Measurements from ENCODE around the gene TMEM143.

TMEM143 gene

DNA sequence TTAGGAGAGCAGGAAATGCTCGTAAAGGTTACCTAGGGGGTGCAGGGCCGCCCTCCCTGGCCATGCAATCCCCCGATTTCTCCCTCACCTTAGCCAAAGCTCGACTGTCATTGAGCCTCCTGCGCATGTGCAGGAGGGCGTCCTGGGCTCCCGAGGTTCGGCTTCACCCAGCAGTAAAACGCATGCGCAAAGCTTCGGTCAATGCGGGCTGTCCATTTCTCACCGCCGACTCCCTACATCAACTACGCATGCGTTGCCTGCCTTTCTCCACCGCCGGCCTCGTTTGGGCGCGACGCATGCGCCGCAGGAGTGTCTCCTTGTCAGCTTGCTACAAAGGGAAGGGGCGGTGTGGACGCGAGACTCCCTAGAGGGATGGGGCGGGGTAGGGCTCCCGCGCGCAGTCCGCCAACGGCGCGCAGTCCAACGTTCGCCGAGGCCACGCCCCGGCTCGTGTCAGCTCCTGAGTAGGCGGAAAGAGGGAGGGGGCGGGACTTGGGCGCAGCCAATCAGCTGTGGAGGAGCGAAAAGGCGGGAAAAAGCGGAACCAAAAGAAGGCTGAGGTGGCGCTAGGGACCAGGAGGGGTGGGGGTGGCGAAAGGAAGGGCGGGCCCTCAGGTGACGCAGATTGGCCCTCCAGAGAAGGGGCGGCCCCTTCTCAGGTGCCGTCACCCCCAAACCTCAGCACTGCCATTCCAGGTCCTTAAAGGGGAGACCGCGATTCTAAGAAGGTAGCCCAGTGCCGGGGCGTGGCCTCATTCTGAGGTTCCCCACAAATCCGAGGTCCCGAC lies at the start of gene TMEM143, which contains the start of gene SYNGR4:
TMEM143 (minus strand) TSS at position 131 of the 788 bp plus-strand sequence; CDS start at position 111, 20 bp downstream.
SYNGR4 (plus strand) TSS at position 558 of the 788 bp plus-strand sequence. CDS start 1,476 bp downstream, outside the sequence.
- Histone ChIP-seq H3K27me3 (ENCODE audit: control insufficient read depth in 1 of 2, insufficient read depth in 2 of 2, low read length in 2 of 2) (no peaks in the 10 kb centered on the region), H3K36me3 (ENCODE audit: control insufficient read depth in 2 of 2, insufficient read depth in 2 of 2, low read length in 2 of 2) (peaks cover 0 to 2% of the 10 kb centered on the region in 2 donors), H3K9ac (ENCODE audit: low read length in 2 of 2) (peak within 1 kb of the TSS; percentile 93 to 98), H3K4me3 (ENCODE audit: low read length in 2 of 2) (peak within 1 kb of the TSS; percentile 87 to 93), H3K27ac (ENCODE audit: low read length) (peak within 1 kb of the TSS; percentile 97), H3K9me3 (ENCODE audit: control insufficient read depth in 2 of 2, low read length in 2 of 2) (no peaks in the 10 kb centered on the region), H3K4me1 (ENCODE audit: control insufficient read depth, insufficient read depth, low read length) (peaks cover 13% of the 10 kb centered on the region)

DNA sequence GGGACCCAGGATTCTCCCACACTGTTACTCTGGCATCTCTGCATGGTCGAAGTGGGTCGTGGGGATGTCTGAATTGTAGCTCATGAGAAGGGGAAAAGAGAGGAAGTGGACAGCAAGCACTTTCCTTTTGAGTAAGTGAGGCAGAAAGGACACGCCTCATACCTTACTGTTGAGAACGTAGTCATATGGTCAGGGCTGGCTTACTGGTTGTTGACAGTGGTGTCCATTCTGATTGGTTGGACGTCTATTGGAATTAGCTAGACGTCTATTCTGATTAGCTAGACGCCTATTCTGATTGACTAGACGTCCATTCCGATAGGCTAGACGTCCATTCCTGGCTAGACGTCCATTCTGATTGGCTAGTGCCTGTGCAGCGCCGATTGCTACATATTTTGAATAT lies 42.1 kb upstream of the TMEM143 start:
- no peaks in the 10 kb centered on the region for H3K36me3 ChIP-seq (ENCODE audit: control insufficient read depth in 2 of 2, insufficient read depth in 2 of 2, low read length in 2 of 2)
- peaks cover 0 to 8% of the 10 kb centered on the region in 2 donors for H3K27me3 ChIP-seq (ENCODE audit: control insufficient read depth in 1 of 2, insufficient read depth in 2 of 2, low read length in 2 of 2)
- no peak overlapping the region for H3K27ac ChIP-seq (ENCODE audit: low read length)
- no peaks in the 10 kb centered on the region for H3K4me1 ChIP-seq (ENCODE audit: control insufficient read depth, insufficient read depth, low read length)
- no peak overlapping the region for H3K9ac ChIP-seq (ENCODE audit: low read length in 2 of 2)
- peaks cover 5 to 6% of the 10 kb centered on the region in 2 donors for H3K9me3 ChIP-seq (ENCODE audit: control insufficient read depth in 2 of 2, low read length in 2 of 2)
- no peak overlapping the region for H3K4me3 ChIP-seq (ENCODE audit: low read length in 2 of 2)

DNA sequence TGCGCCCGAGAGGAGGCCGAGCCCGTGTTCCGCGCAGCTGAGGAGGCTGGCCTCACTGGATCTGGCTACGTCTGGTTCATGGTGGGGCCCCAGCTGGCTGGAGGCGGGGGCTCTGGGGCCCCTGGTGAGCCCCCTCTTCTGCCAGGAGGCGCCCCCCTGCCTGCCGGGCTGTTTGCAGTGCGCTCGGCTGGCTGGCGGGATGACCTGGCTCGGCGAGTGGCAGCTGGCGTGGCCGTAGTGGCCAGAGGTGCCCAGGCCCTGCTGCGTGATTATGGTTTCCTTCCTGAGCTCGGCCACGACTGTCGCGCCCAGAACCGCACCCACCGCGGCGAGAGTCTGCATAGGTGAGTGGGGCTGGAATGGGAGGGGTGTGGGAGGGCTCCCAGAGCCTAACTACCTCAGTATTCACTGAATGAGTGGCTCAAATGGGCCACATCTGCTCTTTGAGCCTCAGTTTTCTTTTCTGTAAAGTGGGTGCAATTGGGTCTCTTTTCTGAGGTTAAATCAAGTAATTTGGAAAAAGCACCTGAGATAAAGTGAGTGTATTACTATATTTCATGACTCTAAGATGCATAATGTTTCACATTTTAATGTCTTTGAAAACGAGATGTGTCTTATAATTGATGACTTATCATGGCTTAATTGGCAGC lies 41.4 kb upstream of the TMEM143 start:
- Histone ChIP-seq H3K9ac (ENCODE audit: low read length in 2 of 2) (no peak overlapping the region), H3K4me1 (ENCODE audit: control insufficient read depth, insufficient read depth, low read length) (peaks cover 3% of the 10 kb centered on the region), H3K9me3 (ENCODE audit: control insufficient read depth in 2 of 2, low read length in 2 of 2) (peaks cover 5 to 6% of the 10 kb centered on the region in 2 donors), H3K27ac (ENCODE audit: low read length) (no peak overlapping the region), H3K36me3 (ENCODE audit: control insufficient read depth in 2 of 2, insufficient read depth in 2 of 2, low read length in 2 of 2) (no peaks in the 10 kb centered on the region), H3K4me3 (ENCODE audit: low read length in 2 of 2) (no peak overlapping the region), H3K27me3 (ENCODE audit: control insufficient read depth in 1 of 2, insufficient read depth in 2 of 2, low read length in 2 of 2) (peaks cover 0 to 8% of the 10 kb centered on the region in 2 donors)

DNA sequence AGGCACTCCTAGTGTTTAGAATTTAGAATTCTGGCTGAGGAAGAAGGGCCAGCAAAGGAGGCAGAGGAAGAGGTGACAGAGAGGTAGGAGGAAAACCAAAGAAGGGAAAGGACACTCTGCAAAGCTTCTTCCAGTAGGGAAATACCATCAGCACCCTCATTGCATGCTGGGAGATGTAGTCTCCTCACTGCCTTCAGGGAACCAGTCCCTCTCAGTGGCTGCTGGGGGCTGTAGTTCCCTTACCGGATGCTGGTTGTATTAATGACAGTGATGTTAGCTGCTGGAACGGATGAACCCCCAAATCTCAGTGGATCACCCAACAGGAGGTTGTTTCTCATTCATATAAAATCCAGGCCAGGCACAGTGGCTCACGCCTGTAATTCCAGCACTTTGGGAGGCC lies 39.9 kb upstream of the TMEM143 start:
- H3K9me3 ChIP-seq (ENCODE audit: control insufficient read depth in 2 of 2, low read length in 2 of 2), result peaks cover 5 to 6% of the 10 kb centered on the region in 2 donors
- peaks cover 5% of the 10 kb centered on the region for H3K4me1 ChIP-seq (ENCODE audit: control insufficient read depth, insufficient read depth, low read length)
- H3K36me3 ChIP-seq (ENCODE audit: control insufficient read depth in 2 of 2, insufficient read depth in 2 of 2, low read length in 2 of 2), result no peaks in the 10 kb centered on the region
- no peak overlapping the region for H3K4me3 ChIP-seq (ENCODE audit: low read length in 2 of 2)
- H3K27ac ChIP-seq (ENCODE audit: low read length), result no peak overlapping the region
- H3K27me3 ChIP-seq (ENCODE audit: control insufficient read depth in 1 of 2, insufficient read depth in 2 of 2, low read length in 2 of 2), result peaks cover 0 to 8% of the 10 kb centered on the region in 2 donors
- no peak overlapping the region for H3K9ac ChIP-seq (ENCODE audit: low read length in 2 of 2)

DNA sequence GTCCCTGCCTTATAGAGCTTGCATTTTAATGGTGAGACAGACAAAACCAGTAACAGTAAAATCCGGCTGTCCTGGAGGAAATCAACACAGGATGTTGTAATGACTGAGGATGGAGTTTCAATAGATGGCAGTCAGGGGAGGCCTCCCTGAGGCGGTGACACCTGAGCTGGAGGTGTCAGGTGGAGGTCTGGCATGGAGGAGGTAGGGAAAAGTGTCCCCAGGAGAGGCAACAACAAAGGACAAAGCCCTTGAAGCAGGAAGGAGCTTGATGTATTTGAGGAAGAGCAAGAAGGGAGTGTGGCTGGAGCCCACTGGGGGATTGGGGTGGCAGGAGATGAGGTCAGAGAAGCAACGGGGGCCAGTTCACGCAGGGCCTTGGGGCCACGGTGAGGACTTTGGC lies 37.5 kb upstream of the TMEM143 start:
- Histone ChIP-seq H3K9me3 (ENCODE audit: control insufficient read depth in 2 of 2, low read length in 2 of 2) (peaks cover 5 to 6% of the 10 kb centered on the region in 2 donors), H3K27ac (ENCODE audit: low read length) (no peak overlapping the region), H3K9ac (ENCODE audit: low read length in 2 of 2) (no peak overlapping the region), H3K4me1 (ENCODE audit: control insufficient read depth, insufficient read depth, low read length) (peaks cover 7% of the 10 kb centered on the region), H3K27me3 (ENCODE audit: control insufficient read depth in 1 of 2, insufficient read depth in 2 of 2, low read length in 2 of 2) (peaks cover 19 to 26% of the 10 kb centered on the region in 2 donors), H3K36me3 (ENCODE audit: control insufficient read depth in 2 of 2, insufficient read depth in 2 of 2, low read length in 2 of 2) (no peaks in the 10 kb centered on the region), H3K4me3 (ENCODE audit: low read length in 2 of 2) (no peak overlapping the region)

DNA sequence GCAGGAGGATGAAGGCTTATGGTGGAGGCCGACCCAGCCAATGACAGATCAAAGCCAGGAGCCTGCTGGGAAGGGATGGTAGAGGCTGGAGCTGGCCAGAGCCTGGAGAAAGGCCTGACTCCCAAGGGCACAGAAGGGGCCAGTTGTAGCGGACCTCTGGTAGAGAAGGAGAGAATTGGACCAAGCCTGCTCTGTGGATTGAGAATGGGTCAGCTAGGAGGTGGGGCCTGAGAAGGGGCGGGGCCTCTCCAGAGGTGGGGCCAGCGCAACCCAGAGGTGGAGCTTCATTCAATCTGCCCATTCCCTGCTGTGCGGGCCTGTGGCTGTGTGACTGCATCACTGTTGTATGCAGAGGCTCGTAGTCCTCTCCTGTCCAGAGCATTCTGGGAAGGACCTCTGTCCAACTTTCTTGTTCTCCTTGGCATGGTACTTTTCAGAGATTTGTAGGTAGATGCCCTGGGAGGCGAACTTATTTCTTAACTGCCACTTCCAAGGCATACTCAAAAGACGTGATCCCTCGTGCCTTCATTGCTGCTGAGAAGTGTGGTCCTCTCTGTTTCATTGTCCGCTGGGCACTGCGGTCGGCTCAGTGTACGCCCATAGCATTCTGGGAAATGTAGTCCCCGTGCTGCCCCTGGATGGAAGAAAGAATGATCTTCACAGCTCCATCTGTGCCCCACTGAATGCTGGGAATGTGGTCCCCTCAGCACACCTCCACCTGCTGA lies 36.4 kb upstream of the TMEM143 start:
- H3K4me3 ChIP-seq (ENCODE audit: low read length in 2 of 2), result peak overlapping the region in 1 of 2 donors; percentile 54
- H3K36me3 ChIP-seq (ENCODE audit: control insufficient read depth in 2 of 2, insufficient read depth in 2 of 2, low read length in 2 of 2), result no peaks in the 10 kb centered on the region
- H3K4me1 ChIP-seq (ENCODE audit: control insufficient read depth, insufficient read depth, low read length), result peaks cover 7% of the 10 kb centered on the region
- H3K9ac ChIP-seq (ENCODE audit: low read length in 2 of 2), result no peak overlapping the region
- H3K9me3 ChIP-seq (ENCODE audit: control insufficient read depth in 2 of 2, low read length in 2 of 2), result no peaks in the 10 kb centered on the region
- peaks cover 30% of the 10 kb centered on the region in 2 donors for H3K27me3 ChIP-seq (ENCODE audit: control insufficient read depth in 1 of 2, insufficient read depth in 2 of 2, low read length in 2 of 2)
- no peak overlapping the region for H3K27ac ChIP-seq (ENCODE audit: low read length)

DNA sequence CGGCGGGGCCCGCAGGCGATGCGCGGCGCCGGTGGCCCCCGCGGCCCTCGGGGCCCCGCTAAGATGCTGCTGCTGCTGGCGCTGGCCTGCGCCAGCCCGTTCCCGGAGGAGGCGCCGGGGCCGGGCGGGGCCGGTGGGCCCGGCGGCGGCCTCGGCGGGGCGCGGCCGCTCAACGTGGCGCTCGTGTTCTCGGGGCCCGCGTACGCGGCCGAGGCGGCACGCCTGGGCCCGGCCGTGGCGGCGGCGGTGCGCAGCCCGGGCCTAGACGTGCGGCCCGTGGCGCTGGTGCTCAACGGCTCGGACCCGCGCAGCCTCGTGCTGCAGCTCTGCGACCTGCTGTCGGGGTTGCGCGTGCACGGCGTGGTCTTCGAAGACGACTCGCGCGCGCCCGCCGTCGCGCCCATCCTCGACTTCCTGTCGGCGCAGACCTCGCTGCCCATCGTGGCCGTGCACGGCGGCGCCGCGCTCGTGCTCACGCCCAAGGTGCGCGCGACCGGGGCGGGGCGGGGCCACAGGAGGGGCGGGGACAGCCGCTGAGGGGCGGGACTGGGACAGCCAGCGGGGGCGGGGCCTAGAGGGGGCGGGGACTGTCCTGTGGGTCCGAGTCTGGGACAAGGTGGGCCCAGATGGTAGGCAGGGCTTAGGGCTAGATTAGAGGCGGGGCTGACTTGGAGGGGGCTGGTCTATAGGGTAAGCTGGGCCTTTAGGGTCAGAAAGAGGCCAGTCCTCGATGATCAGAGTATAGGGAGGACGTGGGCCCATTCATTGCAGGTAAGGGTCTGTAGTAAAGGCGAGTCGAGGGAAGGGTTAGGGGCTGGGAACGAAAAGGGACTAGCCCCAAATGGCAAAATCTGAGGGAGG lies 34.9 kb upstream of the TMEM143 start:
- Histone ChIP-seq H3K9me3 (ENCODE audit: control insufficient read depth in 2 of 2, low read length in 2 of 2) (no peaks in the 10 kb centered on the region), H3K9ac (ENCODE audit: low read length in 2 of 2) (no peak overlapping the region), H3K4me1 (ENCODE audit: control insufficient read depth, insufficient read depth, low read length) (peaks cover 16% of the 10 kb centered on the region), H3K36me3 (ENCODE audit: control insufficient read depth in 2 of 2, insufficient read depth in 2 of 2, low read length in 2 of 2) (no peaks in the 10 kb centered on the region), H3K4me3 (ENCODE audit: low read length in 2 of 2) (peak overlapping the region in 1 of 2 donors; percentile 47), H3K27ac (ENCODE audit: low read length) (no peak overlapping the region), H3K27me3 (ENCODE audit: control insufficient read depth in 1 of 2, insufficient read depth in 2 of 2, low read length in 2 of 2) (peaks cover 43 to 45% of the 10 kb centered on the region in 2 donors)

DNA sequence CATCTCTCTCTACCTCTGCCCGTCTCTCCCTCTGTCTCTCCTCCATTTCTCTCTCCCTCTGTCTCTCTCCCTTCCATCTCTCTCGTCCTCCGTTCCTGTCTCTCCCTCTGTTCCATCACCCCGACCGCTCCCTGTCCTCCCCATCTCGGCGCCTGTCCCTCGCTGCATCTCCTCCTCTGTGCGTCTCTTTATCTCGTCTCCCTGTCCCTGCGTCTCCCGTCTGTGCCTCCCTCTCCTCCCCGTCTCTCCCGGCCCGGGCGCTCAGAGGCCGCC lies 34.3 kb upstream of the TMEM143 start:
- peaks cover 20% of the 10 kb centered on the region for H3K4me1 ChIP-seq (ENCODE audit: control insufficient read depth, insufficient read depth, low read length)
- H3K36me3 ChIP-seq (ENCODE audit: control insufficient read depth in 2 of 2, insufficient read depth in 2 of 2, low read length in 2 of 2), result no peaks in the 10 kb centered on the region
- no peaks in the 10 kb centered on the region for H3K9me3 ChIP-seq (ENCODE audit: control insufficient read depth in 2 of 2, low read length in 2 of 2)
- no peak overlapping the region for H3K27ac ChIP-seq (ENCODE audit: low read length)
- H3K27me3 ChIP-seq (ENCODE audit: control insufficient read depth in 1 of 2, insufficient read depth in 2 of 2, low read length in 2 of 2), result peaks cover 46 to 51% of the 10 kb centered on the region in 2 donors
- H3K4me3 ChIP-seq (ENCODE audit: low read length in 2 of 2), result peak overlapping the region; percentile 25 to 47
- H3K9ac ChIP-seq (ENCODE audit: low read length in 2 of 2), result no peak overlapping the region

DNA sequence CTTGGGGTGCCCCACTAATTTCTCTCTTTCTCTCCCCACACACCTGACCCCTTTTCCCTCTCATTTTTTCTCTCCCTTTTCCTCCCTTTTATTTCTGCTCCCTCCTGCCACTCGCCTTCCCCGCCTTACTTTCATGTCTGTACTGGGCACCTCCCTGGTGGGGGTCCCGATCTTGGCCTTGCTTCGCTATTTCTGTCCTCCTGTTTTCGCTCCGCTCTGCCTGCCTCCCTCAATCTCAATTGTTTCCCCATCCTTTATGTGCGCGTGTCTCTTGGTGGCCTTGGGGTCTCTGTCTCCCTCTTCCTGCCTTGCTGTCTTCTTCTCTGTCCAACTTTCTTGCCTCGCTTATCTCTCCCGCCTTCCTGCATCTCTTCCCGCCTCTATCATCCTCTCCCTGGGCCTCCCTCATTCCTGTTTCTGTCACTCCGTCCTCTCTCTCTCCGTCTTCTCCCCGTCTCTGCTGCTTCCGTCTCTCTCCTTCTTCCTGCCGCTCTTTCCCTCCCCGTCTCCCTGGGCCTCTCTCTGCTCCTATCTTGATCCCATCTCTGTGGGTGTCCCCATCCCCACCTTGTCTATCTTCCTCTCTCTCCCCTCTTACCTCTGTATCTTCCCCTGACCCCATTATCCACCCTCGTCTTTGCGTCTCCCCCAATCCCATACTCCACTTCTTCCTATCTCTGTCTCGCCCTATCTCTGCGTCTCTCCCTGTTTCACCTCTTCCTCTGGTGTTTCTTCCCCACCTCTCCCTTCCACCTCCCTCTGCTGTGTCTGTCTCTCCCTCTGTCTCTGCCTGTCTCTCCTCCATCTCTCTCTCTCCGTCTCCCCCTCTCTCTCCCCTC lies 33.7 kb upstream of the TMEM143 start:
- Histone ChIP-seq H3K9me3 (ENCODE audit: control insufficient read depth in 2 of 2, low read length in 2 of 2) (no peaks in the 10 kb centered on the region), H3K27me3 (ENCODE audit: control insufficient read depth in 1 of 2, insufficient read depth in 2 of 2, low read length in 2 of 2) (peaks cover 52 to 56% of the 10 kb centered on the region in 2 donors), H3K4me1 (ENCODE audit: control insufficient read depth, insufficient read depth, low read length) (peaks cover 20% of the 10 kb centered on the region), H3K4me3 (ENCODE audit: low read length in 2 of 2) (peak overlapping the region; percentile 25 to 47), H3K27ac (ENCODE audit: low read length) (no peak overlapping the region), H3K9ac (ENCODE audit: low read length in 2 of 2) (no peak overlapping the region), H3K36me3 (ENCODE audit: control insufficient read depth in 2 of 2, insufficient read depth in 2 of 2, low read length in 2 of 2) (no peaks in the 10 kb centered on the region)
